ENCODE data around the gene TCF4.

Gene TCF4

GRCh38 chr18:55448420-55448819 is 139.6 kb downstream of the TCF4 start:
- FAIRE-seq (peak; percentile 76), DNase-seq (ENCODE audit: insufficient read length, low spot score) (no peak)
- no peak for TF ChIP-seq POLR2AphosphoS5 (IDR thresholded peaks at IDR 0.05; ENCODE audit: low read depth, low read length)
- no peak for TF ChIP-seq TAF1 (IDR thresholded peaks at IDR 0.05; ENCODE audit: low read depth, low read length)
- no peak for TF ChIP-seq SPI1 (IDR thresholded peaks at IDR 0.05; ENCODE audit: low read depth, low read length)
- TF ChIP-seq POLR2A (IDR thresholded peaks at IDR 0.05; ENCODE audit: low read depth, low read length) = no peak
- no peak for TF ChIP-seq POU2F2 (IDR thresholded peaks at IDR 0.05; ENCODE audit: low read depth, low read length)
- TF ChIP-seq PAX5 (IDR thresholded peaks at IDR 0.05; ENCODE audit: insufficient read depth, low read length, severe bottlenecking) = no peak

DNA sequence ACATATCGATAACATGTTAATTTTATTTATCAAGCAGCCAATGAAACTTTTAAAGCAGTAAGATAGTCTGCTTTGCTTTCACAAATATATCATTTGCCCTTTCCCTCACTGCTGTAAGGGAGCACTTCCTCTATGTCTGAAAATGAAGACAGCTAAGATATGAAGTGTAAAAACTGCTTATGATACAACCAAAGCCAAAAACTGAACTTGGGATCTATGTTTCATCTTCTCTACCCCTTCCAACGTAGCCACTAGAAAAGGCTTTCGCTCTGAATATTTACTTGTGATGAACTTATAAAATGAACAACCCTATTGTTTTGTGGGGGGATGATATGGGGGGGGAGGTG is 140.3 kb downstream of the TCF4 start:
- FAIRE-seq (peak; percentile 47), DNase-seq (ENCODE audit: insufficient read length, low spot score) (no peak)
- TF ChIP-seq SPI1 (IDR thresholded peaks at IDR 0.05; ENCODE audit: low read depth, low read length) (peak; percentile 86), POLR2A (IDR thresholded peaks at IDR 0.05; ENCODE audit: low read depth, low read length) (no peak), PAX5 (IDR thresholded peaks at IDR 0.05; ENCODE audit: insufficient read depth, low read length, severe bottlenecking) (no peak)

- FAIRE-seq (peak; percentile 38), DNase-seq (ENCODE audit: insufficient read length, low spot score) (no peak)
- TF ChIP-seq TAF1 (IDR thresholded peaks at IDR 0.05; ENCODE audit: low read depth, low read length) (no peak), PAX5 (IDR thresholded peaks at IDR 0.05; ENCODE audit: insufficient read depth, low read length, severe bottlenecking) (peak; percentile 38)
Observed at GRCh38 chr18:55446996-55447671, 140.9 kb downstream of the TCF4 start.

DNA sequence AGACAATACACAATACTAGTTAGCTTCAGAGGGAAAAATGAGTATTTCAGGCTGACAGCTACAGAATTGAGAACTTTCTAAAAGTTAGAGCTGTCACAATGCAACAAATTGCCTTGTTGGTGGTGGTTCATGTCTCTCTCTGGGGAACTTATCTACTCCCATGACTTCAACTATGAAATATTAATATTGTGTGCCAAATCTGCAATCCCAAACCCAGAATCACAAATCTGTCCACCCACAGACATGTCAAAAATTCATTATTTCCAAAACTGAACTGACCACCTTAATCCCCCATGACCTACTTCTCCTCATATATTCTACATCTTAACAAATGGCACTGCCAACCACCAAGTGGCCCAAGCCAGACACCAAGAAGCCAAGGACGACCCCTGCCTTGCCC is 143.5 kb downstream of the TCF4 start:
- FAIRE-seq = no peak
- no peak for DNase-seq (ENCODE audit: insufficient read length, low spot score)
- TF ChIP-seq POLR2A (IDR thresholded peaks at IDR 0.05; ENCODE audit: low read depth, low read length) (no peak), PAX5 (IDR thresholded peaks at IDR 0.05; ENCODE audit: insufficient read depth, low read length, severe bottlenecking) (no peak), POLR2AphosphoS5 (IDR thresholded peaks at IDR 0.05; ENCODE audit: low read depth, low read length) (no peak), SPI1 (IDR thresholded peaks at IDR 0.05; ENCODE audit: low read depth, low read length) (no peak), POU2F2 (IDR thresholded peaks at IDR 0.05; ENCODE audit: low read depth, low read length) (no peak), TAF1 (IDR thresholded peaks at IDR 0.05; ENCODE audit: low read depth, low read length) (no peak)

- DNase-seq (ENCODE audit: insufficient read length, low spot score) = no peak
- no peak for TF ChIP-seq POLR2A (IDR thresholded peaks at IDR 0.05; ENCODE audit: low read depth, low read length)
- TF ChIP-seq TAF1 (IDR thresholded peaks at IDR 0.05; ENCODE audit: low read depth, low read length) = no peak
- no peak for TF ChIP-seq POLR2AphosphoS5 (IDR thresholded peaks at IDR 0.05; ENCODE audit: low read depth, low read length)
- TF ChIP-seq POU2F2 (IDR thresholded peaks at IDR 0.05; ENCODE audit: low read depth, low read length) = no peak
- TF ChIP-seq SPI1 (IDR thresholded peaks at IDR 0.05; ENCODE audit: low read depth, low read length) = no peak
- TF ChIP-seq PAX5 (IDR thresholded peaks at IDR 0.05; ENCODE audit: insufficient read depth, low read length, severe bottlenecking) = no peak
- no peak for FAIRE-seq
Observed at GRCh38 chr18:55443776-55444175, 144.2 kb downstream of the TCF4 start.

- DNase-seq (ENCODE audit: insufficient read length, low spot score) = no peak
- TF ChIP-seq POLR2AphosphoS5 (IDR thresholded peaks at IDR 0.05; ENCODE audit: low read depth, low read length) = no peak
- TF ChIP-seq POU2F2 (IDR thresholded peaks at IDR 0.05; ENCODE audit: low read depth, low read length) = no peak
- TF ChIP-seq TAF1 (IDR thresholded peaks at IDR 0.05; ENCODE audit: low read depth, low read length) = no peak
- no peak for TF ChIP-seq PAX5 (IDR thresholded peaks at IDR 0.05; ENCODE audit: insufficient read depth, low read length, severe bottlenecking)
- no peak for TF ChIP-seq POLR2A (IDR thresholded peaks at IDR 0.05; ENCODE audit: low read depth, low read length)
- TF ChIP-seq SPI1 (IDR thresholded peaks at IDR 0.05; ENCODE audit: low read depth, low read length) = no peak
- FAIRE-seq = no peak
Observed at GRCh38 chr18:55442561-55442960, 145.4 kb downstream of the TCF4 start.

DNA sequence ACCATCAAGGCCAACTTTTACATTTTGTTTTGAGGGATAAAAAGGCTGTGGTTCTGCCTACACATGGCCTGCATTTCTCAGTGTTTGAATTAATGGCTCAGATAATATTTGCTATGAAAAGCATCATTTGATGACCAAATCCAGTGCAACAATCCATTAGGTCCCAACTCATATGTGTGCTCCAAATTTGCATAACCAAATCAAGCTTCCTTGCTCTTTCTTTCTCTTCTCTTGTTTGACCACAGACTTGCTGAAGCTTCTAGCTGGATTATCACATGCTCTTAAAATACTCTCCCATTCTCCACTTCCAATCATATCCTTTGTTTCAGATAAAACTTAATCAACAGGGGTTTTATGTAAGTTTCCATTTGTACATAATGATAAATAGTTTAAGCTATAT is 147.0 kb downstream of the TCF4 start:
- FAIRE-seq (no peak), DNase-seq (ENCODE audit: insufficient read length, low spot score) (no peak)
- TF ChIP-seq SPI1 (IDR thresholded peaks at IDR 0.05; ENCODE audit: low read depth, low read length) (no peak), TAF1 (IDR thresholded peaks at IDR 0.05; ENCODE audit: low read depth, low read length) (no peak), POU2F2 (IDR thresholded peaks at IDR 0.05; ENCODE audit: low read depth, low read length) (0 out of 2 replicates have a peak, but pooled peaks have one; percentile 76), POLR2A (IDR thresholded peaks at IDR 0.05; ENCODE audit: low read depth, low read length) (no peak), PAX5 (IDR thresholded peaks at IDR 0.05; ENCODE audit: insufficient read depth, low read length, severe bottlenecking) (no peak), POLR2AphosphoS5 (IDR thresholded peaks at IDR 0.05; ENCODE audit: low read depth, low read length) (no peak)

DNA sequence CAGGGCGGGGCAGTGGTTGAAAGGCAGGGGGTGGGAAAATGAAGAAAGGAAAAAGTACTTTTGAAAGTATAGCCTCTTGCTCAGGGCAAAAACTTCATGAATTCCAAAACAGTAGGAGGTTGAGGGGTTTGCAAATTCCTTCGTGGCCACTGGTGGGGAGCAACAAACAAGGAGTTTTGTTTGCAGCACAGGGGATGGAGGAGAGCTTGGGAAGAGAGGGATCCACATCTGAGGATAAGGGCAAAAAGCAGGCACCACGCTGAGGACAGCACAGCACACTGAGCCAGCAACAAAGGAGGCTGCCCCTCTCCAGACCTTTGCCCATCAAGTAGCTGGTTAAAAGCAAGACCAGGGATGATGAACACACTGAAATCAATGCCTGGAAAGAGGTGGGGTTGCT is 148.9 kb downstream of the TCF4 start:
- TF ChIP-seq SPI1 (IDR thresholded peaks at IDR 0.05; ENCODE audit: low read depth, low read length) = no peak
- TF ChIP-seq POLR2A (IDR thresholded peaks at IDR 0.05; ENCODE audit: low read depth, low read length) = no peak
- no peak for TF ChIP-seq POLR2AphosphoS5 (IDR thresholded peaks at IDR 0.05; ENCODE audit: low read depth, low read length)
- no peak for DNase-seq (ENCODE audit: insufficient read length, low spot score)
- no peak for FAIRE-seq

DNA sequence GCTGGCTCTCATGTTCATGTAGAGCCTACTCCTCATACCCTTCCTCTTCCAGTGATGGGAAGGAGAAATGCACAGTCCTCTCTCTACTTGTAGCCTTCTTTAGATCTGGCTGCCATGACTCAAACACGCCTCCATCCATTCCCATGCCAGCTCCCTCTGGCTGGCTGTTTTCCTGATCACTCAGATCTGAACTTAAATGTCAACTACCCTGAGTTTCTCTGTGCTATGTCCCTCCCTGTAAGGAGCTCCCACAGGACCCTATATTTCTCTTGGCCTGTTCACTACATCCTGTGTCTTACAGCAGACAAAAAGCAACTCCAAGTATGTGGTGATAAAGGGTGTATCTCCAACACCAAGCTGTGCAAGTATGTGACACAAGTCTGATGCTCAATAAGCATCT is 152.4 kb downstream of the TCF4 start:
- DNase-seq (ENCODE audit: insufficient read length, low spot score) (no peak), FAIRE-seq (peak; percentile 67)
- TF ChIP-seq POLR2A (IDR thresholded peaks at IDR 0.05; ENCODE audit: low read depth, low read length) (no peak), POLR2AphosphoS5 (IDR thresholded peaks at IDR 0.05; ENCODE audit: low read depth, low read length) (no peak), POU2F2 (IDR thresholded peaks at IDR 0.05; ENCODE audit: low read depth, low read length) (no peak), SPI1 (IDR thresholded peaks at IDR 0.05; ENCODE audit: low read depth, low read length) (no peak), TAF1 (IDR thresholded peaks at IDR 0.05; ENCODE audit: low read depth, low read length) (no peak), PAX5 (IDR thresholded peaks at IDR 0.05; ENCODE audit: insufficient read depth, low read length, severe bottlenecking) (no peak)

DNA sequence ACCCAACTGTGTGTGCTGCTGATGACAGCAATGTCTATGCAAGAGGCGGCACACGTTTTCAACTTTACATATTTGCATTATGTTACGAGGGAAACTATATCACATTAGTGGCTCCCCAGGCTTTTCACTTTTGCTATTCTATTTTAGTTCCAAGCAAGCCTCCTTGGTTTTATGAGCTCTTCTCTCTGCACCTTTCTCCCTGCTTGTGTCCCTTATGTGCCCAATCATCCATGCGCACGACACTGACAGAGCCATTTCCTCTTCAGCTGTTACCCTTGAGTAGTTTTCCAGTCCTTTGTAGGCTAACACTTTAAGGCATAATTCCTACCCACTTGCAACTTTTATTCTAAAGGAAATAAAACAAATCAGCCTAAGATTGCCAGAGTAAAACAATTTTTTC is 154.3 kb downstream of the TCF4 start:
- FAIRE-seq = no peak
- TF ChIP-seq SPI1 (IDR thresholded peaks at IDR 0.05; ENCODE audit: low read depth, low read length) = peak; percentile 57
- no peak for TF ChIP-seq PAX5 (IDR thresholded peaks at IDR 0.05; ENCODE audit: insufficient read depth, low read length, severe bottlenecking)
- no peak for TF ChIP-seq POLR2A (IDR thresholded peaks at IDR 0.05; ENCODE audit: low read depth, low read length)
- DNase-seq (ENCODE audit: insufficient read length, low spot score) = no peak
